HL-60 (cell line): ENCODE measurements around the gene KLF16.

Experiments used
- POLR2AphosphoS5 ChIP-seq: IDR thresholded peaks from 2 replicates; pipeline ENCODE4 v1.6.1; 2012; ENCODE audit warnings: low read depth
- TF ChIP-seq, protein P1 (sequence below): IDR thresholded peaks from one replicate; pipeline ENCODE4 v1.5.1; 2011; ENCODE audit warnings: low read length, control low read depth, inconsistent platforms; ENCODE audit not compliant: insufficient read depth

DNA sequence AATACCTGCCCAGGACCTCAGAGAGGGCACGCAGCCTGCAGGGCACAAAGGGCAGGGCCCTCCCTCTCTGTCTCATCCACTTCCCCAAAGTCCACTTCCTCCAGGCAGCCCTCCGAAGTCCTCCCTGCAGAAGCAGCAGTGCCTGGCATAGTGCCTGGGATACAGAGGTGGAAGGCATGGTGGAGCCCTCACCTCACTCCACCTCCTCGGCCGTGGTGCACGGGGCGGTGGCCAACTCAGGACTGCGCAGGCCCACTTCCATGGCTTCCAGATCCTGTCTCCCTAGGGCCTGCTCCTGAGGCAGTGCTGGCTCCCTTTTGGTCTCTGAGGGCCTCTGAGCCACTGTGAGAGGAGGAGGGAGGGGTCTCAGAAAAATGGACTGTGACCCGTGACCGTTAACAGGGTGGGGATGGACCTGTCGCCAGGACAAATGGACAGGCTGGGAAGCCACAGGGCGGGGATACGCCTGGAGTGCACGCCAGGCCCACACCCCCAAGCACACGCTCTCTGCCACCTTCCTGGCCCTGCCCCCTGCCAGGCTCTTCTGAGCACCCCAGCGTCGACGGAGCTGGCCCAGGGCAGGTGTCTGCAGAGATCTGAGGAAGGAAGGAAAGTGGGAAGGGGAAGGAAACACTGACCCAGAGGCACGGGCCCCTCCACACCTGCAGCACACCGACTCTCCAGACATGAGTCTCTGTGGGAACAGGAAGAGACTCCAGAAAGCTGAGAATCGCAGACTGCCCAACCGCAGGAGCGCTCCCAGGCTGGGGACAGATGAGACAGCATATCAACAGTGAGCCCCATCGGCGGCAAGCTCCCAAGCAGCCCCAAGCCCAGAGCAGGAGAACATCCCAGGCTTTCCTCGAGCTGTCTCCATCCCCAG lies 23.5 kb downstream of the KLF16 start:
- TF ChIP-seq POLR2AphosphoS5: 0 out of 2 replicates have a peak, but pooled peaks have one; percentile 25
- TF ChIP-seq, protein P1, sequence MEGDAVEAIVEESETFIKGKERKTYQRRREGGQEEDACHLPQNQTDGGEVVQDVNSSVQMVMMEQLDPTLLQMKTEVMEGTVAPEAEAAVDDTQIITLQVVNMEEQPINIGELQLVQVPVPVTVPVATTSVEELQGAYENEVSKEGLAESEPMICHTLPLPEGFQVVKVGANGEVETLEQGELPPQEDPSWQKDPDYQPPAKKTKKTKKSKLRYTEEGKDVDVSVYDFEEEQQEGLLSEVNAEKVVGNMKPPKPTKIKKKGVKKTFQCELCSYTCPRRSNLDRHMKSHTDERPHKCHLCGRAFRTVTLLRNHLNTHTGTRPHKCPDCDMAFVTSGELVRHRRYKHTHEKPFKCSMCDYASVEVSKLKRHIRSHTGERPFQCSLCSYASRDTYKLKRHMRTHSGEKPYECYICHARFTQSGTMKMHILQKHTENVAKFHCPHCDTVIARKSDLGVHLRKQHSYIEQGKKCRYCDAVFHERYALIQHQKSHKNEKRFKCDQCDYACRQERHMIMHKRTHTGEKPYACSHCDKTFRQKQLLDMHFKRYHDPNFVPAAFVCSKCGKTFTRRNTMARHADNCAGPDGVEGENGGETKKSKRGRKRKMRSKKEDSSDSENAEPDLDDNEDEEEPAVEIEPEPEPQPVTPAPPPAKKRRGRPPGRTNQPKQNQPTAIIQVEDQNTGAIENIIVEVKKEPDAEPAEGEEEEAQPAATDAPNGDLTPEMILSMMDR: no peak
